Neural crest cell (in vitro differentiated cells): Measurements from ENCODE around the gene TRAF3IP3. TPM values are rescaled to one million over a fixed set of nuclear protein-coding genes. Genes with fewer than 3 reads are reported as not detected.
A peak's percentile ranks its signal among the peaks of the same experiment; 100 is the strongest.

Experiments used
- DNase-seq: peaks from one replicate; pipeline ENCODE4 v3.0.0; 2021; ENCODE audit warnings: low read depth, mixed read lengths, low spot score
- H3K27ac Mint-ChIP-seq: one replicate; pipeline ENCODE4 v1.8.0; 2021; ENCODE audit warnings: mild to moderate bottlenecking, mixed read lengths; ENCODE audit not compliant: unreplicated experiment
- H3K27me3 Mint-ChIP-seq: 2 replicates; pipeline ENCODE4 v1.8.0; 2021; ENCODE audit warnings: low read depth, mild to moderate bottlenecking, mixed read lengths
- H3K36me3 Mint-ChIP-seq: 2 replicates; pipeline ENCODE4 v1.8.0; 2021; ENCODE audit warnings: low read depth, mild to moderate bottlenecking, mixed read lengths
- H3K4me1 Mint-ChIP-seq: 2 replicates; pipeline ENCODE4 v1.8.0; 2021; ENCODE audit warnings: mixed read lengths
- H3K4me3 Mint-ChIP-seq: one replicate; pipeline ENCODE4 v1.8.0; 2021; ENCODE audit warnings: mild to moderate bottlenecking, mixed read lengths
- H3K9me3 Mint-ChIP-seq: 2 replicates; pipeline ENCODE4 v1.8.0; 2021; ENCODE audit warnings: mixed read lengths
- total RNA-seq: library from RNA; stranded (reverse); gene quantifications from 2 replicates; pipeline ENCODE4 v1.2.1, GENCODE V29; 2021
- TF ChIP-seq, protein P1 (sequence below): fragments of 200-600 bp; sonication (generic); conservative IDR thresholded peaks from 2 replicates; pipeline ENCODE4 v1.5.0; 2021; ENCODE audit warnings: antibody characterized with exemption, mild to moderate bottlenecking

The TRAF3IP3 gene
- total RNA-seq, 1 donor from 2014 or later, result not detected

DNA sequence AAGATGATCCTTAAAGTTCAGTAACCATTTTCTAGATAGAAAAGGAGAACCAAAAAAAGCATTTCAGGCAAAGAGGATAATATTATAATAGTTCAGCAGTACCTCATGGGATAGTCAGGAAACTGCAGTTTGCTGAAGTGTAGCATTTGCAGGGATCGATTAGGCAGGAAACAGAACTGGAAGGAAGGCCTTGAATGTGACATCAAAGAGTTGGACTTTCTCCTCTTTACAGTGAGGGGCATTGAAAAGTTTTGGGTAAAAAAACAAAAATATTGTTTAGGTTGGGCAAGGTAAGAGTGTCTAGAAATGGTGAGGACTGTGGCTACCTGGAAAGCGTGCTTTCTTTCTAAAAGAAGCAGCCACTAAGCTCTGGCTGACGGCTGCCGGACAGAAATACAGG, 58.0 kb downstream of the TRAF3IP3 start:
- DNase-seq, result no peak
- Mint-ChIP-seq H3K36me3 (no peaks in the 10 kb centered on the region), H3K4me1 (no peaks in the 10 kb centered on the region), H3K9me3 (no peaks in the 10 kb centered on the region), H3K27me3 (peaks cover 71% of the 10 kb centered on the region), H3K27ac (peak overlapping the region; percentile 15), H3K4me3 (no peak overlapping the region)
- TF ChIP-seq, protein P1, sequence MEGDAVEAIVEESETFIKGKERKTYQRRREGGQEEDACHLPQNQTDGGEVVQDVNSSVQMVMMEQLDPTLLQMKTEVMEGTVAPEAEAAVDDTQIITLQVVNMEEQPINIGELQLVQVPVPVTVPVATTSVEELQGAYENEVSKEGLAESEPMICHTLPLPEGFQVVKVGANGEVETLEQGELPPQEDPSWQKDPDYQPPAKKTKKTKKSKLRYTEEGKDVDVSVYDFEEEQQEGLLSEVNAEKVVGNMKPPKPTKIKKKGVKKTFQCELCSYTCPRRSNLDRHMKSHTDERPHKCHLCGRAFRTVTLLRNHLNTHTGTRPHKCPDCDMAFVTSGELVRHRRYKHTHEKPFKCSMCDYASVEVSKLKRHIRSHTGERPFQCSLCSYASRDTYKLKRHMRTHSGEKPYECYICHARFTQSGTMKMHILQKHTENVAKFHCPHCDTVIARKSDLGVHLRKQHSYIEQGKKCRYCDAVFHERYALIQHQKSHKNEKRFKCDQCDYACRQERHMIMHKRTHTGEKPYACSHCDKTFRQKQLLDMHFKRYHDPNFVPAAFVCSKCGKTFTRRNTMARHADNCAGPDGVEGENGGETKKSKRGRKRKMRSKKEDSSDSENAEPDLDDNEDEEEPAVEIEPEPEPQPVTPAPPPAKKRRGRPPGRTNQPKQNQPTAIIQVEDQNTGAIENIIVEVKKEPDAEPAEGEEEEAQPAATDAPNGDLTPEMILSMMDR, result no peak

- H3K27ac Mint-ChIP-seq, result no peak overlapping the region
- H3K4me1 Mint-ChIP-seq, result no peaks in the 10 kb centered on the region
- H3K9me3 Mint-ChIP-seq, result no peaks in the 10 kb centered on the region
- DNase-seq, result no peak
- TF ChIP-seq, protein P1, result no peak
- H3K4me3 Mint-ChIP-seq, result no peak overlapping the region
- peaks cover 71% of the 10 kb centered on the region for H3K27me3 Mint-ChIP-seq
- H3K36me3 Mint-ChIP-seq, result no peaks in the 10 kb centered on the region
These were observed 59.6 kb downstream of the TRAF3IP3 start for GRCh38 chr1:209815490-209815889.

DNA sequence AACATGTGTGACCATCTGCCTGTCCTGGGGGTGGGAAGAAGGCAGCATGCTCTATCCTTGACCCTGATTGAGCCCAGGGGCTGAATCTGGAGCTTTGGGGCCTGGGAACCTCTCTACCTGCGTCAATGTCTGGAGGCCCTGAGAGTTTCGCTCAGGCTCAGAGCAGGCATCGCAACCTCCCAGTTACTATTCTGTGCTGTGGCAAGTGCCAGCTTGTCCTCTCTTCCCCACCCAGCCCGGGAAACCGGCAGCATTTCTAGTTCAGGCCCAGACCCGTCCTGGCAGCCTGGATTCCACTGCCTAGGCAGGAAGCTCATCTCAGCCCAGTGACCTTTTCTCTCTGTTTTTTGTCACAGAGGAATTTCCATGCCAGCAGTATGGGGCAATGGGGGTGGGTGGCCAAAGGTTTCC, 60.1 kb downstream of the TRAF3IP3 start:
- Mint-ChIP-seq H3K27me3 (peaks cover 71% of the 10 kb centered on the region), H3K9me3 (no peaks in the 10 kb centered on the region), H3K36me3 (no peaks in the 10 kb centered on the region), H3K4me3 (no peak overlapping the region), H3K4me1 (no peaks in the 10 kb centered on the region), H3K27ac (no peak overlapping the region)
- DNase-seq, result no peak
- TF ChIP-seq, protein P1, result no peak

- Mint-ChIP-seq H3K4me3 (no peak overlapping the region), H3K4me1 (no peaks in the 10 kb centered on the region), H3K9me3 (no peaks in the 10 kb centered on the region), H3K27ac (no peak overlapping the region), H3K27me3 (peaks cover 72% of the 10 kb centered on the region), H3K36me3 (no peaks in the 10 kb centered on the region)
- DNase-seq, result no peak
- TF ChIP-seq, protein P1, result no peak
These were observed 61.1 kb downstream of the TRAF3IP3 start for GRCh38 chr1:209816923-209817322.

DNA sequence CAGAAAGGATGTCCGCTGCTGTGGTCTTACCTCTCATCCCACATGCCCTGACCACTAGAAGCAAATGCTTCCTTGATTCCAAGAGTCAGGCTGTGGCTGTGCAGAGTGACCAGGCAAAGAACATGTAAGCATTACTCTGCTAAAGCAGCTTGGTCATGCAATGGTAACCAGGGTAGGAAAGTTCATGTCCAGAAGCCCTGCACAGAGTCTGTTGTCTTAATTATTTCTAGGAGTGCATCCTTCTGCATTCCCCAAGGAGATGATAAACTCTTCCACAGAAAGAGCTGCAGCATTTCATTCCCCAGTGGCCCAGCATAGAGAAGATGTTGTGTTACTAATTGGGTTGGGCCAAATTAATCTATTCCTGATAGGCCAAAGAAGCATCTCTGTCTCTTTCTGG, 61.8 kb downstream of the TRAF3IP3 start:
- Mint-ChIP-seq H3K9me3 (no peaks in the 10 kb centered on the region), H3K4me3 (no peak overlapping the region), H3K36me3 (no peaks in the 10 kb centered on the region), H3K27me3 (peaks cover 69% of the 10 kb centered on the region), H3K4me1 (peaks cover under 1% of the 10 kb centered on the region), H3K27ac (no peak overlapping the region)
- DNase-seq, result no peak
- TF ChIP-seq, protein P1, result no peak

GRCh38 chr1:209819058-209819457, 63.2 kb downstream of the TRAF3IP3 start:
- H3K27me3 Mint-ChIP-seq, result peaks cover 64% of the 10 kb centered on the region
- no peak overlapping the region for H3K4me3 Mint-ChIP-seq
- no peaks in the 10 kb centered on the region for H3K36me3 Mint-ChIP-seq
- H3K27ac Mint-ChIP-seq, result no peak overlapping the region
- H3K4me1 Mint-ChIP-seq, result peaks cover 6% of the 10 kb centered on the region
- DNase-seq, result no peak
- TF ChIP-seq, protein P1, result no peak
- no peaks in the 10 kb centered on the region for H3K9me3 Mint-ChIP-seq
